ENCODE measurements around the gene GCNT3.

GCNT3 gene

GRCh38 chr15:59614153-59614552, 2.6 kb downstream of the GCNT3 start (continued):
- TF ChIP-seq ZNF26 (tag by site-specific recombination; IDR thresholded peaks at IDR 0.05) (no peak), ZNF175 (tag by site-specific recombination; IDR thresholded peaks at IDR 0.05) (no peak)

- no peaks in the 10 kb centered on the region for H3K4me1 ChIP-seq (ENCODE audit: control insufficient read depth, insufficient read depth, low read length)
- H3K9me3 ChIP-seq (ENCODE audit: control insufficient read depth, insufficient read depth, low read depth, low read length), result no peaks in the 10 kb centered on the region
- H3K36me3 ChIP-seq (ENCODE audit: control insufficient read depth in 2 of 2, insufficient read depth in 1 of 2, low read length in 2 of 2), result no peaks in the 10 kb centered on the region
- CTCF ChIA-PET, result interaction anchor here (0.6 to 0.7 kb wide), 2 partner anchors 96 to 823 kb away, joined by 4 read pairs; no protein-coding TSS in a partner anchor
- POLR2A ChIA-PET, result no interaction called here
- no peak overlapping the region for H3K4me3 ChIP-seq (ENCODE audit: low read depth, low read length)
- TF ChIP-seq ZBTB17 (tag by site-specific recombination; IDR thresholded peaks at IDR 0.05), result no peak
- no peak for TF ChIP-seq ZNF155 (tag by site-specific recombination; IDR thresholded peaks at IDR 0.05)
- no peak for TF ChIP-seq ZNF626 (tag by site-specific recombination; IDR thresholded peaks at IDR 0.05)
- no peak for TF ChIP-seq ZNF792 (tag by site-specific recombination; IDR thresholded peaks at IDR 0.05)
- no peak for TF ChIP-seq ZNF600 (tag by site-specific recombination; IDR thresholded peaks at IDR 0.05)
- TF ChIP-seq ZNF843 (tag by site-specific recombination; IDR thresholded peaks at IDR 0.05), result no peak
- TF ChIP-seq ZBTB49 (tag by site-specific recombination; IDR thresholded peaks at IDR 0.05; ENCODE audit: low read depth), result no peak
- no peak for TF ChIP-seq ZNF558 (tag by site-specific recombination; IDR thresholded peaks at IDR 0.05)
- no peak for TF ChIP-seq FEZF1 (tag by site-specific recombination; IDR thresholded peaks at IDR 0.05)
- TF ChIP-seq ZFHX2 (tag by site-specific recombination; conservative IDR thresholded peaks at IDR 0.05), result no peak
- H3K27ac ChIP-seq (ENCODE audit: extremely low read depth, low read depth, low read length), result no peak overlapping the region
These were observed 4.1 kb downstream of the GCNT3 start for GRCh38 chr15:59615661-59616060.

- POLR2A ChIA-PET, result no interaction called here
- H3K27ac ChIP-seq (ENCODE audit: extremely low read depth, low read depth, low read length), result no peak overlapping the region
- no peak for TF ChIP-seq KLF9 (tag by site-specific recombination; IDR thresholded peaks at IDR 0.05; ENCODE audit: low read depth)
- no peak for TF ChIP-seq KLF8 (tag by site-specific recombination; IDR thresholded peaks at IDR 0.05)
- no peak for TF ChIP-seq GLIS1 (tag by site-specific recombination; IDR thresholded peaks at IDR 0.05)
- no peak for TF ChIP-seq HIC1 (tag by site-specific recombination; IDR thresholded peaks at IDR 0.05)
- no peaks in the 10 kb centered on the region for H3K4me1 ChIP-seq (ENCODE audit: control insufficient read depth, insufficient read depth, low read length)
- CTCF ChIA-PET, result interaction anchor here (0.6 to 1.3 kb wide), 4 partner anchors 27 to 822 kb away, joined by 3 to 6 read pairs (median 4); no protein-coding TSS in a partner anchor
- no peak overlapping the region for H3K4me3 ChIP-seq (ENCODE audit: low read depth, low read length)
- no peaks in the 10 kb centered on the region for H3K9me3 ChIP-seq (ENCODE audit: control insufficient read depth, insufficient read depth, low read depth, low read length)
- H3K36me3 ChIP-seq (ENCODE audit: control insufficient read depth in 2 of 2, insufficient read depth in 1 of 2, low read length in 2 of 2), result no peaks in the 10 kb centered on the region
These were observed 4.8 kb downstream of the GCNT3 start for GRCh38 chr15:59616379-59616778.

All from HEK293 (cell line).